HG03095 (cell line): ENCODE measurements around the gene ABCA7.
A peak's percentile ranks its signal among the peaks of the same experiment; 100 is the strongest.

Experiments
- ATAC-seq: cut with Tn5 transposase; IDR thresholded peaks from one replicate; pipeline ENCODE4 v1.9.1; 2021; ENCODE audit warnings: moderate library complexity; ENCODE audit not compliant: unreplicated experiment

The ABCA7 gene

GRCh38 chr19:1070931-1071791 is 31.3 kb downstream of the ABCA7 start:
- no peak for ATAC-seq

- ATAC-seq: no peak
Measured at GRCh38 chr19:1072371-1073015, 32.6 kb downstream of the ABCA7 start.

GRCh38 chr19:1073063-1073955 is 33.4 kb downstream of the ABCA7 start:
- ATAC-seq: no peak

GRCh38 chr19:1073956-1074517 is 34.1 kb downstream of the ABCA7 start:
- no peak for ATAC-seq

GRCh38 chr19:1074544-1075283 is 34.8 kb downstream of the ABCA7 start:
- ATAC-seq: no peak

GRCh38 chr19:1076046-1076386 is 36.1 kb downstream of the ABCA7 start:
- no peak for ATAC-seq

- peak; percentile 54 for ATAC-seq
Measured at GRCh38 chr19:1076951-1077350, 37.0 kb downstream of the ABCA7 start.

GRCh38 chr19:1079566-1080111 is 39.7 kb downstream of the ABCA7 start:
- no peak for ATAC-seq

- ATAC-seq: no peak
Measured at GRCh38 chr19:1080360-1081161, 40.7 kb downstream of the ABCA7 start.

- no peak for ATAC-seq
Measured at GRCh38 chr19:1081301-1082164, 41.6 kb downstream of the ABCA7 start.

- no peak for ATAC-seq
Measured at GRCh38 chr19:1082165-1082927, 42.4 kb downstream of the ABCA7 start.

- ATAC-seq: no peak
Measured at GRCh38 chr19:1082928-1083816, 43.3 kb downstream of the ABCA7 start.

- ATAC-seq: no peak
Measured at GRCh38 chr19:1084024-1084868, 44.3 kb downstream of the ABCA7 start.

GRCh38 chr19:1085053-1085658 is 45.2 kb downstream of the ABCA7 start:
- no peak for ATAC-seq

- no peak for ATAC-seq
Measured at GRCh38 chr19:1085676-1086442, 46.0 kb downstream of the ABCA7 start.
